Measurements from ENCODE around the gene MORF4L1. TPM values are rescaled to one million over a fixed set of nuclear protein-coding genes. Genes with fewer than 3 reads are reported as not detected.

MORF4L1 gene
- total and polyA plus RNA-seq, 10 of the 15 experiments (the other 5 are each of a cell fraction or from before 2014, with no cell fraction given): 113 to 636 (median 229) TPM

- no peak for TF ChIP-seq KDM1A (IDR thresholded peaks at IDR 0.05; ENCODE audit: borderline replicate concordance)
- TF ChIP-seq IKZF2 (IDR thresholded peaks at IDR 0.05): 0 out of 4 replicates have a peak, but pooled peaks of 1 of the 2 experiments have one; percentile 20
- TF ChIP-seq POLR2AphosphoS5 (IDR thresholded peaks at IDR 0.05; ENCODE audit: low read length): no peak
- peak; percentile 78; the same call in 1 of the 2 replicates for TF ChIP-seq ZSCAN29 (IDR thresholded peaks at IDR 0.05)
- TF ChIP-seq POU2F2 (IDR thresholded peaks at IDR 0.05; ENCODE audit: borderline replicate concordance, low read depth, low read length): no peak
- 0 out of 2 replicates have a peak, but pooled peaks have one; percentile 20 for TF ChIP-seq EED (IDR thresholded peaks at IDR 0.05; ENCODE audit: low read depth)
- TF ChIP-seq TCF7 (IDR thresholded peaks at IDR 0.05; ENCODE audit: borderline replicate concordance): no peak
- TF ChIP-seq HCFC1 (IDR thresholded peaks at IDR 0.05; ENCODE audit: low read length): peak; percentile 26; the same call in 1 of the 2 replicates
- TF ChIP-seq, protein P1, sequence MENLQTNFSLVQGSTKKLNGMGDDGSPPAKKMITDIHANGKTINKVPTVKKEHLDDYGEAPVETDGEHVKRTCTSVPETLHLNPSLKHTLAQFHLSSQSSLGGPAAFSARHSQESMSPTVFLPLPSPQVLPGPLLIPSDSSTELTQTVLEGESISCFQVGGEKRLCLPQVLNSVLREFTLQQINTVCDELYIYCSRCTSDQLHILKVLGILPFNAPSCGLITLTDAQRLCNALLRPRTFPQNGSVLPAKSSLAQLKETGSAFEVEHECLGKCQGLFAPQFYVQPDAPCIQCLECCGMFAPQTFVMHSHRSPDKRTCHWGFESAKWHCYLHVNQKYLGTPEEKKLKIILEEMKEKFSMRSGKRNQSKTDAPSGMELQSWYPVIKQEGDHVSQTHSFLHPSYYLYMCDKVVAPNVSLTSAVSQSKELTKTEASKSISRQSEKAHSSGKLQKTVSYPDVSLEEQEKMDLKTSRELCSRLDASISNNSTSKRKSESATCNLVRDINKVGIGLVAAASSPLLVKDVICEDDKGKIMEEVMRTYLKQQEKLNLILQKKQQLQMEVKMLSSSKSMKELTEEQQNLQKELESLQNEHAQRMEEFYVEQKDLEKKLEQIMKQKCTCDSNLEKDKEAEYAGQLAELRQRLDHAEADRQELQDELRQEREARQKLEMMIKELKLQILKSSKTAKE (IDR thresholded peaks at IDR 0.05; ENCODE audit: low read depth, poor library complexity, severe bottlenecking): peak; percentile 65
- TF ChIP-seq DPF2 (IDR thresholded peaks at IDR 0.05): no peak
- TF ChIP-seq RCOR1 (conservative IDR thresholded peaks at IDR 0.05; ENCODE audit: low read depth, low read length): no peak
- no peak for TF ChIP-seq PML (IDR thresholded peaks at IDR 0.05; ENCODE audit: low read length)
- TF ChIP-seq SIN3A (IDR thresholded peaks at IDR 0.05; ENCODE audit: low read depth, low read length): no peak
- TF ChIP-seq ZNF274 (IDR thresholded peaks at IDR 0.05; ENCODE audit: insufficient read depth, insufficient read length): no peak
- TF ChIP-seq ATF7 (IDR thresholded peaks at IDR 0.05; ENCODE audit: low read depth): no peak
- no peak for TF ChIP-seq NRF1 (conservative IDR thresholded peaks at IDR 0.05; ENCODE audit: low read depth, low read length)
- no peak for TF ChIP-seq NR2C1 (IDR thresholded peaks at IDR 0.05)
- TF ChIP-seq, protein P2, sequence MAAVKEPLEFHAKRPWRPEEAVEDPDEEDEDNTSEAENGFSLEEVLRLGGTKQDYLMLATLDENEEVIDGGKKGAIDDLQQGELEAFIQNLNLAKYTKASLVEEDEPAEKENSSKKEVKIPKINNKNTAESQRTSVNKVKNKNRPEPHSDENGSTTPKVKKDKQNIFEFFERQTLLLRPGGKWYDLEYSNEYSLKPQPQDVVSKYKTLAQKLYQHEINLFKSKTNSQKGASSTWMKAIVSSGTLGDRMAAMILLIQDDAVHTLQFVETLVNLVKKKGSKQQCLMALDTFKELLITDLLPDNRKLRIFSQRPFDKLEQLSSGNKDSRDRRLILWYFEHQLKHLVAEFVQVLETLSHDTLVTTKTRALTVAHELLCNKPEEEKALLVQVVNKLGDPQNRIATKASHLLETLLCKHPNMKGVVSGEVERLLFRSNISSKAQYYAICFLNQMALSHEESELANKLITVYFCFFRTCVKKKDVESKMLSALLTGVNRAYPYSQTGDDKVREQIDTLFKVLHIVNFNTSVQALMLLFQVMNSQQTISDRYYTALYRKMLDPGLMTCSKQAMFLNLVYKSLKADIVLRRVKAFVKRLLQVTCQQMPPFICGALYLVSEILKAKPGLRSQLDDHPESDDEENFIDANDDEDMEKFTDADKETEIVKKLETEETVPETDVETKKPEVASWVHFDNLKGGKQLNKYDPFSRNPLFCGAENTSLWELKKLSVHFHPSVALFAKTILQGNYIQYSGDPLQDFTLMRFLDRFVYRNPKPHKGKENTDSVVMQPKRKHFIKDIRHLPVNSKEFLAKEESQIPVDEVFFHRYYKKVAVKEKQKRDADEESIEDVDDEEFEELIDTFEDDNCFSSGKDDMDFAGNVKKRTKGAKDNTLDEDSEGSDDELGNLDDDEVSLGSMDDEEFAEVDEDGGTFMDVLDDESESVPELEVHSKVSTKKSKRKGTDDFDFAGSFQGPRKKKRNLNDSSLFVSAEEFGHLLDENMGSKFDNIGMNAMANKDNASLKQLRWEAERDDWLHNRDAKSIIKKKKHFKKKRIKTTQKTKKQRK (IDR thresholded peaks at IDR 0.05; ENCODE audit: low read depth, low read length): no peak
- TF ChIP-seq BACH1 (IDR thresholded peaks at IDR 0.05; ENCODE audit: borderline replicate concordance): 0 out of 2 replicates have a peak, but pooled peaks have one; percentile 25
- TF ChIP-seq ZBTB40 (IDR thresholded peaks at IDR 0.05; ENCODE audit: borderline replicate concordance): peak; percentile 59; the same call in 1 of the 2 replicates
- no peak for TF ChIP-seq KAT2A (conservative IDR thresholded peaks at IDR 0.05; ENCODE audit: control insufficient read depth, low read depth, low read length)
- TF ChIP-seq JUNB (IDR thresholded peaks at IDR 0.05): 0 out of 2 replicates have a peak, but pooled peaks have one; percentile 12
- TF ChIP-seq POLR2AphosphoS2 (IDR thresholded peaks at IDR 0.05; ENCODE audit: low read depth, low read length): no peak
Measured at GRCh38 chr15:78859971-78860719, 12.5 kb upstream of the MORF4L1 start (continued).

Measured in GM12878 (cell line).